Measurements from ENCODE around the gene ITPA.

Gene ITPA

GRCh38 chr20:3223994-3224680 lies 14.8 kb downstream of the ITPA start:
- H3K4me1 Mint-ChIP-seq: peaks cover 24% of the 10 kb centered on the region
- no peaks in the 10 kb centered on the region for H3K27me3 Mint-ChIP-seq
- CTCF ChIA-PET: interaction anchor here (1.2 kb wide), 1 partner anchor 8 kb away, joined by 3 read pairs; no protein-coding TSS in a partner anchor
- H3K9me3 Mint-ChIP-seq: no peaks in the 10 kb centered on the region
- H3K36me3 Mint-ChIP-seq: peaks cover 20% of the 10 kb centered on the region
- H3K4me3 Mint-ChIP-seq: no peak overlapping the region
- DNase-seq: no peak
- peak overlapping the region; percentile 52 for H3K27ac Mint-ChIP-seq

GRCh38 chr20:3224681-3225421 lies 15.6 kb downstream of the ITPA start:
- CTCF ChIA-PET: no interaction called here
- Mint-ChIP-seq H3K27ac (peak overlapping the region; percentile 19), H3K4me3 (no peak overlapping the region), H3K4me1 (peaks cover 24% of the 10 kb centered on the region), H3K36me3 (peaks cover 20% of the 10 kb centered on the region), H3K9me3 (no peaks in the 10 kb centered on the region), H3K27me3 (no peaks in the 10 kb centered on the region)
- no peak for DNase-seq

GRCh38 chr20:3226093-3226492 lies 16.8 kb downstream of the ITPA start:
- no peaks in the 10 kb centered on the region for H3K27me3 Mint-ChIP-seq
- H3K27ac Mint-ChIP-seq: no peak overlapping the region
- DNase-seq: no peak
- CTCF ChIA-PET: no interaction called here
- peaks cover 24% of the 10 kb centered on the region for H3K4me1 Mint-ChIP-seq
- H3K36me3 Mint-ChIP-seq: peaks cover 15% of the 10 kb centered on the region
- no peak overlapping the region for H3K4me3 Mint-ChIP-seq
- no peaks in the 10 kb centered on the region for H3K9me3 Mint-ChIP-seq

- CTCF ChIA-PET: interaction anchor here (1.4 kb wide), 1 partner anchor 13 kb away, joined by 3 read pairs; no protein-coding TSS in a partner anchor
- Mint-ChIP-seq H3K4me3 (no peak overlapping the region), H3K4me1 (peaks cover 20% of the 10 kb centered on the region), H3K27me3 (no peaks in the 10 kb centered on the region), H3K9me3 (no peaks in the 10 kb centered on the region), H3K36me3 (peaks cover 8% of the 10 kb centered on the region), H3K27ac (no peak overlapping the region)
- DNase-seq: no peak
These were observed 17.6 kb downstream of the ITPA start for GRCh38 chr20:3226864-3227263.

GRCh38 chr20:3227506-3227905 lies 18.2 kb downstream of the ITPA start:
- H3K36me3 Mint-ChIP-seq: peaks cover 7% of the 10 kb centered on the region
- CTCF ChIA-PET: interaction anchor here (1.4 kb wide), 1 partner anchor 13 kb away, joined by 3 read pairs; no protein-coding TSS in a partner anchor

GRCh38 chr20:3227936-3228749 lies 18.8 kb downstream of the ITPA start:
- Mint-ChIP-seq H3K36me3 (peaks cover 3% of the 10 kb centered on the region), H3K27me3 (no peaks in the 10 kb centered on the region), H3K4me3 (no peak overlapping the region), H3K27ac (no peak overlapping the region), H3K4me1 (peaks cover 10% of the 10 kb centered on the region), H3K9me3 (no peaks in the 10 kb centered on the region)
- no peak for DNase-seq
- CTCF ChIA-PET: interaction anchor here (1.4 kb wide), 1 partner anchor 12 kb away, joined by 3 read pairs; no protein-coding TSS in a partner anchor

More at GRCh38 chr20:3227506-3227905, 18.2 kb downstream of the ITPA start:
- Mint-ChIP-seq H3K4me3 (no peak overlapping the region), H3K4me1 (peaks cover 17% of the 10 kb centered on the region), H3K27ac (no peak overlapping the region), H3K27me3 (no peaks in the 10 kb centered on the region), H3K9me3 (no peaks in the 10 kb centered on the region)
- no peak for DNase-seq

- Mint-ChIP-seq H3K27ac (no peak overlapping the region), H3K27me3 (no peaks in the 10 kb centered on the region), H3K36me3 (peaks cover under 1% of the 10 kb centered on the region), H3K4me3 (no peak overlapping the region), H3K9me3 (no peaks in the 10 kb centered on the region), H3K4me1 (peaks cover 5% of the 10 kb centered on the region)
- DNase-seq: no peak
- CTCF ChIA-PET: no interaction called here
These were observed 19.4 kb downstream of the ITPA start for GRCh38 chr20:3228750-3229032.

GRCh38 chr20:3229158-3229557 lies 19.9 kb downstream of the ITPA start:
- Mint-ChIP-seq H3K4me1 (peaks cover 2% of the 10 kb centered on the region), H3K36me3 (no peaks in the 10 kb centered on the region), H3K9me3 (no peaks in the 10 kb centered on the region), H3K27me3 (no peaks in the 10 kb centered on the region), H3K4me3 (no peak overlapping the region), H3K27ac (no peak overlapping the region)
- no peak for DNase-seq
- CTCF ChIA-PET: no interaction called here

GRCh38 chr20:3229798-3230197 lies 20.5 kb downstream of the ITPA start:
- no peak for DNase-seq
- Mint-ChIP-seq H3K4me1 (peaks cover under 1% of the 10 kb centered on the region), H3K27me3 (peaks cover 6% of the 10 kb centered on the region), H3K27ac (no peak overlapping the region), H3K4me3 (no peak overlapping the region), H3K9me3 (no peaks in the 10 kb centered on the region), H3K36me3 (no peaks in the 10 kb centered on the region)
- CTCF ChIA-PET: interaction anchor here (0.5 kb wide), 1 partner anchor 184 kb away, joined by 3 read pairs; no protein-coding TSS in a partner anchor

GRCh38 chr20:3231116-3231515 lies 21.8 kb downstream of the ITPA start:
- H3K27me3 Mint-ChIP-seq: peaks cover 19% of the 10 kb centered on the region
- DNase-seq: no peak
- H3K36me3 Mint-ChIP-seq: no peaks in the 10 kb centered on the region
- H3K4me3 Mint-ChIP-seq: no peak overlapping the region
- CTCF ChIA-PET: no interaction called here
- H3K9me3 Mint-ChIP-seq: no peaks in the 10 kb centered on the region
- H3K27ac Mint-ChIP-seq: no peak overlapping the region
- no peaks in the 10 kb centered on the region for H3K4me1 Mint-ChIP-seq

- peaks cover 2% of the 10 kb centered on the region for H3K4me1 Mint-ChIP-seq
- H3K9me3 Mint-ChIP-seq: no peaks in the 10 kb centered on the region
- H3K4me3 Mint-ChIP-seq: no peak overlapping the region
- H3K36me3 Mint-ChIP-seq: no peaks in the 10 kb centered on the region
- peaks cover 28% of the 10 kb centered on the region for H3K27me3 Mint-ChIP-seq
- no peak for DNase-seq
- no peak overlapping the region for H3K27ac Mint-ChIP-seq
- CTCF ChIA-PET: interaction anchor here (0.9 to 1.0 kb wide), 2 partner anchors 9 to 13 kb away, joined by 3 to 4 read pairs; no protein-coding TSS in a partner anchor
These were observed 22.7 kb downstream of the ITPA start for GRCh38 chr20:3231889-3232588.

GRCh38 chr20:3233131-3233990 lies 24.1 kb downstream of the ITPA start:
- DNase-seq: no peak
- Mint-ChIP-seq H3K4me1 (peaks cover 7% of the 10 kb centered on the region), H3K4me3 (no peak overlapping the region), H3K27ac (no peak overlapping the region), H3K36me3 (no peaks in the 10 kb centered on the region), H3K27me3 (peaks cover 42% of the 10 kb centered on the region), H3K9me3 (no peaks in the 10 kb centered on the region)
- CTCF ChIA-PET: interaction anchor here (1.0 kb wide), 1 partner anchor 15 kb away, joined by 4 read pairs; no protein-coding TSS in a partner anchor

- Mint-ChIP-seq H3K4me3 (no peak overlapping the region), H3K27me3 (peaks cover 46% of the 10 kb centered on the region)
These were observed 24.7 kb downstream of the ITPA start for GRCh38 chr20:3233991-3234498.

More at GRCh38 chr20:3233991-3234498, 24.7 kb downstream of the ITPA start:
- H3K9me3 Mint-ChIP-seq: no peaks in the 10 kb centered on the region
- DNase-seq: no peak
- CTCF ChIA-PET: no interaction called here
- H3K27ac Mint-ChIP-seq: no peak overlapping the region
- H3K36me3 Mint-ChIP-seq: no peaks in the 10 kb centered on the region
- peaks cover 7% of the 10 kb centered on the region for H3K4me1 Mint-ChIP-seq
